HL-60 (cell line): ENCODE data around the gene OSBPL6.

Experiments used
- DNase-seq, 2 experiments: peaks; one replicate each; pipeline ENCODE4 v3.0.0-alpha.2; 2010 to 2020; ENCODE audit warnings: low read depth in 1 of 2, low spot score in 1 of 2
- H3K27ac ChIP-seq: fragments of 250-450 bp; sonication (Bioruptor Pico); replicated peaks from 2 replicates; pipeline ENCODE4 v1.5.1; 2020; ENCODE audit warnings: mild to moderate bottlenecking, moderate library complexity
- H3K27me3 ChIP-seq: fragments of 250-450 bp; sonication (Bioruptor Pico); 2 replicates; pipeline ENCODE4 v1.5.1; 2021; ENCODE audit warnings: mild to moderate bottlenecking, moderate library complexity; ENCODE audit not compliant: insufficient read depth, poor library complexity, severe bottlenecking
- H3K4me3 ChIP-seq: replicated peaks from 2 replicates; pipeline ENCODE4 v1.5.1; 2011; ENCODE audit warnings: mild to moderate bottlenecking, control low read depth, low read length; ENCODE audit not compliant: insufficient read depth
- CTCF ChIP-seq: IDR thresholded peaks from one replicate; pipeline ENCODE4 v1.5.1; 2011; ENCODE audit warnings: low read length, control low read depth, inconsistent platforms; ENCODE audit not compliant: insufficient read depth
- GABPA ChIP-seq: IDR thresholded peaks from 2 replicates; pipeline ENCODE4 v1.6.1; 2012; ENCODE audit warnings: low read depth
- POLR2AphosphoS5 ChIP-seq: IDR thresholded peaks from 2 replicates; pipeline ENCODE4 v1.6.1; 2012; ENCODE audit warnings: low read depth
- REST ChIP-seq: IDR thresholded peaks from 2 replicates; pipeline ENCODE4 v1.6.1; 2012; ENCODE audit warnings: low read depth; ENCODE audit not compliant: insufficient replicate concordance
- SPI1 ChIP-seq: IDR thresholded peaks from 2 replicates; pipeline ENCODE4 v1.6.1; 2012; ENCODE audit warnings: low read depth, mild to moderate bottlenecking, borderline replicate concordance

The OSBPL6 gene

GRCh38 chr2:178449700-178450523 is 255.6 kb downstream of the OSBPL6 start:
- H3K4me3 ChIP-seq, result peak overlapping the region; percentile 88
- no peaks in the 10 kb centered on the region for H3K27me3 ChIP-seq
- peak in 1 of 2 experiments; percentile 17 for DNase-seq
- 0 out of 2 replicates have a peak, but pooled peaks have one; percentile 6 for TF ChIP-seq GABPA
- TF ChIP-seq CTCF, result no peak
- no peak for TF ChIP-seq REST
- peak; percentile 19; the same call in 1 of the 2 replicates for TF ChIP-seq SPI1
- 0 out of 2 replicates have a peak, but pooled peaks have one; percentile 5 for TF ChIP-seq POLR2AphosphoS5
- H3K27ac ChIP-seq, result peak overlapping the region; percentile 89

GRCh38 chr2:178450524-178450773 is 256.1 kb downstream of the OSBPL6 start:
- TF ChIP-seq SPI1, result no peak
- no peak for TF ChIP-seq REST
- no peak for TF ChIP-seq CTCF
- no peak for TF ChIP-seq POLR2AphosphoS5
- TF ChIP-seq GABPA, result no peak
- DNase-seq, result no peak
- H3K27ac ChIP-seq, result peak overlapping the region; percentile 89

GRCh38 chr2:178450774-178451525 is 256.6 kb downstream of the OSBPL6 start, which contains the start of the genes PJVK and PRKRA:
Gene PJVK (plus strand): TSS chr2:178451378. CDS start chr2:178453410, 2,032 bp downstream.
Gene PRKRA (minus strand): TSS chr2:178451175. CDS start chr2:178451030, 145 bp downstream.
- H3K4me3 ChIP-seq, result peak within 1 kb of the TSS; percentile 88
- peak; percentile 80 to 94 for DNase-seq
- H3K27ac ChIP-seq, result peak within 1 kb of the TSS; percentile 89
- no peaks in the 10 kb centered on the region for H3K27me3 ChIP-seq
- TF ChIP-seq REST, result no peak
- peak; percentile 78 for TF ChIP-seq POLR2AphosphoS5

More at GRCh38 chr2:178450524-178450773, 256.1 kb downstream of the OSBPL6 start:
- H3K27me3 ChIP-seq, result no peaks in the 10 kb centered on the region
- peak overlapping the region; percentile 88 for H3K4me3 ChIP-seq
